HepG2 (cell line): ENCODE results near the gene ZNF428. TPM values are rescaled to one million over a fixed set of nuclear protein-coding genes. Genes with fewer than 3 reads are reported as not detected.

ENCODE experiments used
- ATAC-seq: fragments of 200-7000 bp; cut with Tn5 transposase; 3 replicates; pipeline ENCODE4 v1.9.1; 2020; ENCODE audit warnings: mild to moderate bottlenecking, moderate library complexity
- BruUV-seq: library from RNA; stranded (reverse); fragments of 400-500 nt; replicated peaks from 2 replicates; lab custom pipeline; 2021; lab: Mats Ljungman, UMichigan
- CTCF ChIA-PET: fragments of 300-600 bp; formaldehyde crosslinking; extraction: SDS; loops from one replicate; lab custom pipeline; 2021; ENCODE audit warnings: low total read pairs, inconsistent platforms, low intra/inter-chr PET ratio; lab: Yijun Ruan, JAX
- POLR2A ChIA-PET: fragments of 350-600 bp; sonication (Branson Sonifier 250); formaldehyde crosslinking; loops from one replicate; lab custom pipeline; 2020; ENCODE audit warnings: antibody characterized with exemption, inconsistent platforms; lab: Yijun Ruan, JAX
- DNase-seq: peaks from one replicate; pipeline ENCODE4 v3.0.0-alpha.2; 2015; ENCODE audit warnings: low spot score
- FAIRE-seq: peaks from 3 replicates; lab custom pipeline; 2011; peaks lifted over from hg19 to GRCh38; lab: Jason Lieb, UNC
- H2AFZ ChIP-seq: one replicate; pipeline ENCODE4 v1.6.1; 2011; ENCODE audit warnings: low read length, inconsistent platforms
- H3K27ac ChIP-seq: fragments of 300-600 bp; 3 replicates; pipeline ENCODE4 v1.8.0; 2011; ENCODE audit warnings: mixed run types, mild to moderate bottlenecking, mixed read lengths, low read length, inconsistent platforms; ENCODE audit not compliant: insufficient read depth; ENCODE audit errors: extremely low read length
- H3K27me3 ChIP-seq, 2 experiments: fragments of 200-600 bp in 1 of 2; 2 replicates in 1 of 2; 3 replicates in 1 of 2; pipeline versions ENCODE4 v1.6.0 to v1.8.0; 2011; ENCODE audit warnings: low read length in 2 of 2, mild to moderate bottlenecking in 2 of 2, moderate library complexity in 2 of 2, inconsistent platforms in 1 of 2; ENCODE audit not compliant: insufficient read depth in 2 of 2, control insufficient read depth in 1 of 2
- H3K36me3 ChIP-seq, 2 experiments: fragments of 200-600 bp in 1 of 2; replicated peaks in 1 of 2; 2 replicates in 1 of 2; 3 replicates in 1 of 2; pipeline versions ENCODE4 v1.5.1 to v1.8.0; 2011; ENCODE audit warnings: low read length in 2 of 2, inconsistent platforms in 1 of 2; ENCODE audit not compliant: insufficient read depth in 2 of 2, control insufficient read depth in 1 of 2
- H3K4me1 ChIP-seq: 2 replicates; pipeline ENCODE4 v1.5.1; 2012; ENCODE audit warnings: low read length, inconsistent platforms; ENCODE audit not compliant: insufficient read depth
- H3K4me2 ChIP-seq: 2 replicates; pipeline ENCODE4 v1.6.0; 2011; ENCODE audit warnings: low read depth, low read length, inconsistent platforms
- H3K4me3 ChIP-seq, 3 experiments: fragments of 200-600 bp in 1 of 3; sonication (generic), shearing (Covaris generic) in 1 of 3; replicated peaks in 1 of 3; 2 replicates each; pipeline ENCODE4 v1.5.1; 2011 to 2016; ENCODE audit warnings: low read length in 3 of 3, inconsistent platforms in 2 of 3, low read depth in 2 of 3, mild to moderate bottlenecking in 2 of 3, control low read depth in 1 of 3, mixed read lengths in 1 of 3; ENCODE audit not compliant: insufficient read depth in 1 of 3
- H3K79me2 ChIP-seq: one replicate; pipeline ENCODE4 v1.6.1; 2011; ENCODE audit warnings: low read length, inconsistent platforms; ENCODE audit not compliant: insufficient read depth
- H3K9ac ChIP-seq: 2 replicates; pipeline ENCODE4 v1.6.0; 2011; ENCODE audit warnings: mild to moderate bottlenecking, low read depth, low read length, inconsistent platforms; ENCODE audit not compliant: insufficient read depth
- H3K9me3 ChIP-seq: 2 replicates; pipeline ENCODE4 v1.5.1; 2012; ENCODE audit warnings: mild to moderate bottlenecking, low read length
- H4K20me1 ChIP-seq: 2 replicates; pipeline ENCODE4 v1.6.0; 2011; ENCODE audit warnings: inconsistent platforms, mild to moderate bottlenecking, low read length, moderate library complexity; ENCODE audit not compliant: insufficient read depth
- AKAP8 ChIP-seq: sonication (generic); formaldehyde crosslinking; IDR thresholded peaks from 2 replicates; pipeline ENCODE4 v1.5.1; 2020; ENCODE audit warnings: mild to moderate bottlenecking, missing genetic modification reagents
- CHD4 ChIP-seq: fragments of 200-600 bp; sonication (generic); IDR thresholded peaks from 2 replicates; pipeline ENCODE4 v1.7.0; 2017; ENCODE audit warnings: mild to moderate bottlenecking, low read length, borderline replicate concordance
- FOSL2 ChIP-seq: sonication (generic); formaldehyde crosslinking; IDR thresholded peaks from 2 replicates; pipeline ENCODE4 v1.4.0; 2020; ENCODE audit warnings: missing genetic modification reagents
- STAG1 ChIP-seq: sonication (generic); formaldehyde crosslinking; IDR thresholded peaks from 2 replicates; pipeline ENCODE4 v1.4.0; 2020; ENCODE audit warnings: missing genetic modification reagents
- SUZ12 ChIP-seq: fragments of 150-350 bp; IDR thresholded peaks from 2 replicates; pipeline ENCODE4 v1.6.1; 2014; ENCODE audit warnings: low read depth, low read length
- THAP11 ChIP-seq: IDR thresholded peaks from 2 replicates; pipeline ENCODE4 v1.6.1; 2016; ENCODE audit warnings: missing biosample characterization, missing genetic modification reagents
- ZKSCAN8 ChIP-seq: IDR thresholded peaks from 2 replicates; pipeline ENCODE4 v1.6.1; 2016; ENCODE audit warnings: borderline replicate concordance, missing genetic modification reagents, missing compliant biosample characterization
- ZNF367 ChIP-seq: sonication (generic); formaldehyde crosslinking; IDR thresholded peaks from 2 replicates; pipeline ENCODE4 v1.4.0; 2020; ENCODE audit warnings: missing genetic modification reagents, borderline replicate concordance
- ZNF549 ChIP-seq: sonication (generic); formaldehyde crosslinking; IDR thresholded peaks from 2 replicates; pipeline ENCODE4 v1.5.0; 2020; ENCODE audit warnings: missing genetic modification reagents
- ZNF629 ChIP-seq: sonication (generic); formaldehyde crosslinking; conservative IDR thresholded peaks from 2 replicates; pipeline ENCODE4 v1.5.0; 2020; ENCODE audit warnings: missing genetic modification reagents
- ZNF720 ChIP-seq: sonication (generic); formaldehyde crosslinking; IDR thresholded peaks from 2 replicates; pipeline ENCODE4 v1.4.0; 2020; ENCODE audit warnings: missing genetic modification reagents
- ZNF839 ChIP-seq: sonication (generic); formaldehyde crosslinking; IDR thresholded peaks from 2 replicates; pipeline ENCODE4 v1.4.0; 2020; ENCODE audit warnings: missing genetic modification reagents, mild to moderate bottlenecking, borderline replicate concordance
- WGBS: methylation state at CpG from one replicate; pipeline ENCODE4 v1.1.6; 2017; ENCODE audit warnings: low lambda C conversion rate; 5-methylcytosine and 5-hydroxymethylcytosine counted together
- in situ Hi-C: cut with HindIII; loops from 2 replicates; pipeline ENCODE4 v1.10.0; 2017; ENCODE audit warnings: low pct_unique_long_range_greater_than_20kb; ENCODE audit not compliant: extremely low pct_ligation_motif_present
- intact Hi-C: fragments of 100-400 bp; cut with micrococcal nuclease; formaldehyde crosslinking; loops from one replicate; pipeline ENCODE4 v1.10.0; 2022; ENCODE audit not compliant: unreplicated experiment
- polyA plus RNA-seq, 8 experiments: library from polyadenylated mRNA; depleted of rRNA in 3 of 8; stranded (reverse) in 7 of 8; unstranded in 1 of 8; fragments of >200 nt; fragmentation: Illumina TruSeq in 4 of 8; extraction: Trizol in 4 of 8; gene quantifications; 2 replicates each; pipeline versions ENCODE4 v1.2.1 to v1.2.3, GENCODE V29; 2011 to 2016; ENCODE audit warnings: low read depth in 4 of 8, missing spikeins in 1 of 8, mixed read lengths in 1 of 8; ENCODE audit not compliant: insufficient read depth in 1 of 8
- total RNA-seq, 5 experiments: library from RNA; depleted of rRNA; stranded (reverse); fragments of >200 nt; fragmentation: Illumina TruSeq; extraction: Trizol; gene quantifications; 2 replicates each; pipeline ENCODE4 v1.2.3, GENCODE V29; 2016; ENCODE audit warnings: low read depth in 1 of 5
- TF ChIP-seq, protein P1 (sequence below): fragments of 450-650 bp; IDR thresholded peaks from 2 replicates; pipeline ENCODE4 v1.6.1; 2017
- TF ChIP-seq, protein P2 (sequence below): sonication (generic); formaldehyde crosslinking; IDR thresholded peaks from 2 replicates; pipeline ENCODE4 v1.5.0; 2020; ENCODE audit warnings: mild to moderate bottlenecking, missing genetic modification reagents, moderate library complexity
- TF ChIP-seq, protein P3 (sequence below): sonication (generic); formaldehyde crosslinking; IDR thresholded peaks from 2 replicates; pipeline ENCODE4 v1.5.0; 2020; ENCODE audit warnings: missing genetic modification reagents

Gene ZNF428
- total and polyA plus RNA-seq, 2 of the 13 experiments (the other 11 are each of a cell fraction or from before 2014, with no cell fraction given) = 10.4 to 26.9 TPM

DNA sequence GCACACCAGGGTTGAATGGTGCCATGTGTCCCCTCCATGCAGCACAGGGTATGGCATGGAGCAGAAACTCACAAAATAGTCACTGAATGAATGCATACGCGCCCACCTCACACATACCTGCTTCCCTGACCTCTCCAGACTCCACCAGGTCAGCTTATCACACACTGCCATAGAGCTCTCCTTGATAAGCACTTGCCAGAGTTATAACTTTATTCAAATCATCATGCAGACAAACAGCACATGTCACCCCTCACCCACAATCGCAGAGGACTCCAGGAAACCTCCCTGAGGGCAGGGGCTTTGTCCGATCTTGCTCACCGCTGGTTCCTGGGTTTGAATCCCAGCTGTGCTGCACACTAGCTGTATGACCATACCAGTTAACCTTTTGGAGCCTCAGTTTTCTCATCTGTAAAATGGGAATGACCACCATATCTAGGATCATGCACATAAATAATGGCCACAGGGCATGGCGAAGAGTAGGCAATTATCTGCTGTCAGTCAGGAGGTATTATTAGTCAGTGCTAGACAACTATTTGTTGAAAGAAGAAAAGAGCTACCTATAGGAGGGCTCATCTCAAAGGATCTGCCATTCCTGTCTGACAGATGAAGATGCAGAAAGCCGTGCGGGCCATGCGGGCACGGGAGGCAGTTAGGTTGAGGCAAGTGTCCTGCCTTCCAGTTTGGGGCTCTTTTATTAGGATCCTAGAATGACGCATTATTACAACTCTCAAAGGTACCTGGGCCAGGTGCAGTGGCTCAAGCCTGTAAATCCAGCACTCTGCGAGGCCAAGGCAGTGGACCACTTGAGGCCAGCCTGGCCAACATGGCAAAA, 58.1 kb downstream of the ZNF428 start:
- no peak for FAIRE-seq
- in situ Hi-C loops = no loop called here
- H3K4me1 ChIP-seq = no peaks in the 10 kb centered on the region
- H3K9ac ChIP-seq = no peak overlapping the region
- no peak overlapping the region for H2AFZ ChIP-seq
- H3K79me2 ChIP-seq = no peaks in the 10 kb centered on the region
- BruUV-seq = no TSS peak
- no peaks in the 10 kb centered on the region for H3K27me3 ChIP-seq
- 98% methylated on average over 11 of the region's 12 CpGs for WGBS
- H3K4me3 ChIP-seq = no peak overlapping the region
- ChIA-PET CTCF (interaction anchor here (0.5 kb wide), 1 partner anchor 896 kb away, joined by 3 read pairs; no protein-coding TSS in a partner anchor), POLR2A (no interaction called here)
- peaks cover 1 to 24% of the 10 kb centered on the region in 2 experiments; a peak in 4 of 5 replicates for H3K36me3 ChIP-seq
- H4K20me1 ChIP-seq = no peaks in the 10 kb centered on the region
- H3K27ac ChIP-seq = no peak overlapping the region
- no peaks in the 10 kb centered on the region for H3K9me3 ChIP-seq
- DNase-seq = no peak
- ATAC-seq = no peak
- no peak overlapping the region for H3K4me2 ChIP-seq
- TF ChIP-seq ZNF720 = no peak
- TF ChIP-seq CHD4 = peak; percentile 50; the same call in 1 of the 2 replicates
- no peak for TF ChIP-seq SUZ12
- peak; percentile 85 for TF ChIP-seq ZNF629 (CRISPR knock-in tag)
- TF ChIP-seq THAP11 (CRISPR knock-in tag) = no peak
- TF ChIP-seq, all 625 proteins: peak for 2
- intact Hi-C loops = no loop called here

GRCh38 chr19:43560687-43561086, 58.7 kb downstream of the ZNF428 start:
- peak; percentile 80 for ATAC-seq
- peak; percentile 19 for DNase-seq
- no peaks in the 10 kb centered on the region for H3K79me2 ChIP-seq
- H3K4me1 ChIP-seq = no peaks in the 10 kb centered on the region
- no peak for FAIRE-seq
- H3K36me3 ChIP-seq = peaks cover 1 to 28% of the 10 kb centered on the region in 2 experiments; a peak in 4 of 5 replicates
- ChIA-PET CTCF (interaction anchor here (0.5 kb wide), 1 partner anchor 896 kb away, joined by 3 read pairs; no protein-coding TSS in a partner anchor), POLR2A (no interaction called here)
- H3K9ac ChIP-seq = no peak overlapping the region
- intact Hi-C loops (no loop called here), in situ Hi-C loops (no loop called here)
- no TSS peak for BruUV-seq
- 75% methylated on average over 6 of the region's 6 CpGs for WGBS
- no peak overlapping the region for H3K4me2 ChIP-seq
- no peaks in the 10 kb centered on the region for H3K27me3 ChIP-seq
- H3K27ac ChIP-seq = no peak overlapping the region
- H4K20me1 ChIP-seq = no peaks in the 10 kb centered on the region
- TF ChIP-seq ZNF549 (CRISPR knock-in tag) = no peak
- TF ChIP-seq, protein P1, sequence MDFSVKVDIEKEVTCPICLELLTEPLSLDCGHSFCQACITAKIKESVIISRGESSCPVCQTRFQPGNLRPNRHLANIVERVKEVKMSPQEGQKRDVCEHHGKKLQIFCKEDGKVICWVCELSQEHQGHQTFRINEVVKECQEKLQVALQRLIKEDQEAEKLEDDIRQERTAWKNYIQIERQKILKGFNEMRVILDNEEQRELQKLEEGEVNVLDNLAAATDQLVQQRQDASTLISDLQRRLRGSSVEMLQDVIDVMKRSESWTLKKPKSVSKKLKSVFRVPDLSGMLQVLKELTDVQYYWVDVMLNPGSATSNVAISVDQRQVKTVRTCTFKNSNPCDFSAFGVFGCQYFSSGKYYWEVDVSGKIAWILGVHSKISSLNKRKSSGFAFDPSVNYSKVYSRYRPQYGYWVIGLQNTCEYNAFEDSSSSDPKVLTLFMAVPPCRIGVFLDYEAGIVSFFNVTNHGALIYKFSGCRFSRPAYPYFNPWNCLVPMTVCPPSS = no peak
- peak; percentile 32; the same call in 1 of the 2 replicates for TF ChIP-seq STAG1 (CRISPR knock-in tag)
- TF ChIP-seq ZNF839 (CRISPR knock-in tag) = no peak
- TF ChIP-seq, protein P2, sequence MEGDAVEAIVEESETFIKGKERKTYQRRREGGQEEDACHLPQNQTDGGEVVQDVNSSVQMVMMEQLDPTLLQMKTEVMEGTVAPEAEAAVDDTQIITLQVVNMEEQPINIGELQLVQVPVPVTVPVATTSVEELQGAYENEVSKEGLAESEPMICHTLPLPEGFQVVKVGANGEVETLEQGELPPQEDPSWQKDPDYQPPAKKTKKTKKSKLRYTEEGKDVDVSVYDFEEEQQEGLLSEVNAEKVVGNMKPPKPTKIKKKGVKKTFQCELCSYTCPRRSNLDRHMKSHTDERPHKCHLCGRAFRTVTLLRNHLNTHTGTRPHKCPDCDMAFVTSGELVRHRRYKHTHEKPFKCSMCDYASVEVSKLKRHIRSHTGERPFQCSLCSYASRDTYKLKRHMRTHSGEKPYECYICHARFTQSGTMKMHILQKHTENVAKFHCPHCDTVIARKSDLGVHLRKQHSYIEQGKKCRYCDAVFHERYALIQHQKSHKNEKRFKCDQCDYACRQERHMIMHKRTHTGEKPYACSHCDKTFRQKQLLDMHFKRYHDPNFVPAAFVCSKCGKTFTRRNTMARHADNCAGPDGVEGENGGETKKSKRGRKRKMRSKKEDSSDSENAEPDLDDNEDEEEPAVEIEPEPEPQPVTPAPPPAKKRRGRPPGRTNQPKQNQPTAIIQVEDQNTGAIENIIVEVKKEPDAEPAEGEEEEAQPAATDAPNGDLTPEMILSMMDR (CRISPR knock-in tag) = peak; percentile 35; the same call in 1 of the 2 replicates
- TF ChIP-seq AKAP8 (CRISPR knock-in tag) = no peak
- TF ChIP-seq ZKSCAN8 (CRISPR knock-in tag) = no peak
- TF ChIP-seq, protein P3, sequence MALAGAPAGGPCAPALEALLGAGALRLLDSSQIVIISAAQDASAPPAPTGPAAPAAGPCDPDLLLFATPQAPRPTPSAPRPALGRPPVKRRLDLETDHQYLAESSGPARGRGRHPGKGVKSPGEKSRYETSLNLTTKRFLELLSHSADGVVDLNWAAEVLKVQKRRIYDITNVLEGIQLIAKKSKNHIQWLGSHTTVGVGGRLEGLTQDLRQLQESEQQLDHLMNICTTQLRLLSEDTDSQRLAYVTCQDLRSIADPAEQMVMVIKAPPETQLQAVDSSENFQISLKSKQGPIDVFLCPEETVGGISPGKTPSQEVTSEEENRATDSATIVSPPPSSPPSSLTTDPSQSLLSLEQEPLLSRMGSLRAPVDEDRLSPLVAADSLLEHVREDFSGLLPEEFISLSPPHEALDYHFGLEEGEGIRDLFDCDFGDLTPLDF (CRISPR knock-in tag) = no peak
- TF ChIP-seq FOSL2 (CRISPR knock-in tag) = peak; percentile 46; the same call in 1 of the 2 replicates
- no peak for TF ChIP-seq ZNF367 (CRISPR knock-in tag)
- H3K4me3 ChIP-seq = no peak overlapping the region
- no peak overlapping the region for H2AFZ ChIP-seq
- no peaks in the 10 kb centered on the region for H3K9me3 ChIP-seq
